ENCODE results near the gene DMRTC2. TPM values are rescaled to one million over a fixed set of nuclear protein-coding genes. Genes with fewer than 3 reads are reported as not detected.
A peak's percentile ranks its signal among the peaks of the same experiment; 100 is the strongest.

Gene DMRTC2
- total and polyA plus RNA-seq, 2 experiments from 2014 or later: not detected

- peaks cover 42% of the 10 kb centered on the region for H3K36me3 ChIP-seq
- H3K9me3 ChIP-seq (ENCODE audit: low read depth): no peaks in the 10 kb centered on the region
- H3K4me3 ChIP-seq: peak overlapping the region; percentile 76
- peaks cover 10% of the 10 kb centered on the region for H3K4me1 ChIP-seq (ENCODE audit: low read depth)
- peak in 1 of 2 donors; percentile 31 for DNase-seq (ENCODE audit: low read depth in 1 of 2, low spot score in 1 of 2)
- peaks cover 4% of the 10 kb centered on the region for H3K27me3 ChIP-seq
- TF ChIP-seq CTCF (IDR thresholded peaks at IDR 0.05; ENCODE audit: low read depth, low read length): no peak
- H3K27ac ChIP-seq: peak overlapping the region; percentile 91
These were observed 15.7 kb downstream of the DMRTC2 start for GRCh38 chr19:41860419-41861115.

- Histone ChIP-seq H3K9me3 (ENCODE audit: low read depth) (no peaks in the 10 kb centered on the region), H3K4me3 (peak overlapping the region; percentile 76), H3K4me1 (ENCODE audit: low read depth) (peaks cover 10% of the 10 kb centered on the region), H3K36me3 (peaks cover 45% of the 10 kb centered on the region), H3K27ac (peak overlapping the region; percentile 91), H3K27me3 (peaks cover 2% of the 10 kb centered on the region)
- no peak for TF ChIP-seq CTCF (IDR thresholded peaks at IDR 0.05; ENCODE audit: low read depth, low read length)
- no peak for DNase-seq (ENCODE audit: low read depth in 1 of 2, low spot score in 1 of 2)
These were observed 16.4 kb downstream of the DMRTC2 start for GRCh38 chr19:41861116-41861768.

- Histone ChIP-seq H3K36me3 (peaks cover 49% of the 10 kb centered on the region), H3K4me1 (ENCODE audit: low read depth) (peaks cover 10% of the 10 kb centered on the region), H3K27me3 (no peaks in the 10 kb centered on the region), H3K27ac (no peak overlapping the region), H3K4me3 (no peak overlapping the region), H3K9me3 (ENCODE audit: low read depth) (no peaks in the 10 kb centered on the region)
- TF ChIP-seq CTCF (IDR thresholded peaks at IDR 0.05; ENCODE audit: low read depth, low read length): no peak
- no peak for DNase-seq (ENCODE audit: low read depth in 1 of 2, low spot score in 1 of 2)
These were observed 17.0 kb downstream of the DMRTC2 start for GRCh38 chr19:41861846-41862245.

- no peak for TF ChIP-seq CTCF (IDR thresholded peaks at IDR 0.05; ENCODE audit: low read depth, low read length)
- DNase-seq (ENCODE audit: low read depth in 1 of 2, low spot score in 1 of 2): no peak
- Histone ChIP-seq H3K27me3 (no peaks in the 10 kb centered on the region), H3K27ac (no peak overlapping the region), H3K36me3 (peaks cover 49% of the 10 kb centered on the region), H3K4me1 (ENCODE audit: low read depth) (peaks cover 10% of the 10 kb centered on the region), H3K9me3 (ENCODE audit: low read depth) (no peaks in the 10 kb centered on the region), H3K4me3 (no peak overlapping the region)
These were observed 17.7 kb downstream of the DMRTC2 start for GRCh38 chr19:41862445-41862986.

- no peak for TF ChIP-seq CTCF (IDR thresholded peaks at IDR 0.05; ENCODE audit: low read depth, low read length)
- H3K27me3 ChIP-seq: no peaks in the 10 kb centered on the region
- no peak for DNase-seq (ENCODE audit: low read depth in 1 of 2, low spot score in 1 of 2)
- no peak overlapping the region for H3K4me3 ChIP-seq
- peaks cover 55% of the 10 kb centered on the region for H3K36me3 ChIP-seq
- H3K27ac ChIP-seq: no peak overlapping the region
- H3K9me3 ChIP-seq (ENCODE audit: low read depth): no peaks in the 10 kb centered on the region
- peaks cover 10% of the 10 kb centered on the region for H3K4me1 ChIP-seq (ENCODE audit: low read depth)
These were observed 18.5 kb downstream of the DMRTC2 start for GRCh38 chr19:41863209-41863931.
